Measurements from ENCODE around the gene EFCAB3. TPM values are rescaled to one million over a fixed set of nuclear protein-coding genes. Genes with fewer than 3 reads are reported as not detected.
"Not testable (repeated sequence)": the region's sequence is repeated elsewhere in the genome, so short reads cannot be mapped to it uniquely, and the experiment has no call there.

EFCAB3 gene
- total and polyA plus RNA-seq, 5 donors = not detected

GRCh38 chr17:62458483-62458882 lies 78.1 kb downstream of the EFCAB3 start:
- intact Hi-C loops (cut with DNase I); H3K4me1 ChIP-seq (ENCODE audit: control insufficient read depth, insufficient read depth, low read length); H3K27ac ChIP-seq (ENCODE audit: low read length); H3K9me3 ChIP-seq (ENCODE audit: control insufficient read depth, low read length); ATAC-seq; DNase-seq; H3K4me3 ChIP-seq (ENCODE audit: low read length); H3K27me3 ChIP-seq (ENCODE audit: control insufficient read depth, insufficient read depth): not testable (repeated sequence)
- WGBS = 76% methylated on average over 10 of the region's 10 CpGs

DNA sequence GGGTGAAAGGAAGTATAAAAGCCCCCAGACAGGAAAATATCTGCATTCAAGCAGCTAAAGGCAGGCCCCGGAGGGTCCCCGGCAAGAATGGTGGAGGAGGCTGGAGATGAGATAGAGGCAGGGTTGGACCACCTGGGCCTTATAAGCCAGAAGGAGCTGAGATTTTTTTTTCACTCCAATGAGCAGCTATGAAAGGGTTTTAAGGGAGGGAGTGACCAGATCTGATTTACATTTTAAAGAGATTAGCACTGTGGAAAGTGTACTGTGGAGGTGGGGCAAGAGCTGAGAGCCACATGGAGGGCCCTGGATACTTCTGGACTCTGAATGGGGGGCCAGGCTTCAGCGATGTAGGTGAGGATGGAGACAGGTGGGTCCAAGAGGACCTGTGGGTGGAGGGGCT lies 84.1 kb downstream of the EFCAB3 start:
- H3K27me3 ChIP-seq (ENCODE audit: control insufficient read depth, insufficient read depth); DNase-seq; ATAC-seq; H3K9me3 ChIP-seq (ENCODE audit: control insufficient read depth, low read length); intact Hi-C loops (cut with DNase I); H3K27ac ChIP-seq (ENCODE audit: low read length); H3K4me1 ChIP-seq (ENCODE audit: control insufficient read depth, insufficient read depth, low read length); H3K4me3 ChIP-seq (ENCODE audit: low read length): not testable (repeated sequence)
- 78% methylated on average over 3 of the region's 3 CpGs for WGBS

GRCh38 chr17:62465271-62465670 lies 84.9 kb downstream of the EFCAB3 start:
- H3K27me3 ChIP-seq (ENCODE audit: control insufficient read depth, insufficient read depth); H3K9me3 ChIP-seq (ENCODE audit: control insufficient read depth, low read length); intact Hi-C loops (cut with DNase I); H3K4me3 ChIP-seq (ENCODE audit: low read length); DNase-seq; H3K27ac ChIP-seq (ENCODE audit: low read length); ATAC-seq; H3K4me1 ChIP-seq (ENCODE audit: control insufficient read depth, insufficient read depth, low read length): not testable (repeated sequence)
- WGBS = 97% methylated on average over 7 of the region's 7 CpGs

Other genes starting within 250 kb of the EFCAB3 start
- 10 to 100 TPM; 12.0 to 17.3 (median 15.8) TPM for gene METTL2A, start 43.3 kb downstream of the EFCAB3 start, total RNA-seq
- gene METTL2A, start 43.3 kb downstream of the EFCAB3 start, polyA plus RNA-seq = 10.6 TPM
- gene TLK2, start 98.3 kb downstream of the EFCAB3 start, total RNA-seq = 10 to 100 TPM; 25.0 to 29.1 (median 27.7) TPM
- 14.6 TPM for gene TLK2, start 98.3 kb downstream of the EFCAB3 start, polyA plus RNA-seq
- 10 to 100 TPM; 33.7 to 91.9 (median 56.4) TPM for gene MRC2, start 247.1 kb downstream of the EFCAB3 start, total RNA-seq
- 36.7 TPM for gene MRC2, start 247.1 kb downstream of the EFCAB3 start, polyA plus RNA-seq